Neuronal stem cell (in vitro differentiated cells): ENCODE data around the gene BECN2.
A peak's percentile ranks its signal among the peaks of the same experiment; 100 is the strongest.

Experiments used
- DNase-seq: peaks from one replicate; pipeline ENCODE4 v3.0.0-alpha.2; 2013; ENCODE audit warnings: low spot score
- H2AFZ ChIP-seq: one replicate; pipeline ENCODE4 v1.6.1; 2013; ENCODE audit warnings: mild to moderate bottlenecking, low read length, inconsistent platforms
- H2AK5ac ChIP-seq: 2 replicates; pipeline ENCODE4 v1.6.1; 2013; ENCODE audit warnings: low read depth, mild to moderate bottlenecking, inconsistent platforms, low read length, moderate library complexity, mixed read lengths
- H2BK120ac ChIP-seq: 2 replicates; pipeline ENCODE4 v1.6.1; 2013; ENCODE audit warnings: low read depth, mild to moderate bottlenecking, inconsistent platforms, low read length, moderate library complexity, mixed read lengths
- H2BK12ac ChIP-seq: one replicate; pipeline ENCODE4 v1.6.1; 2013; ENCODE audit warnings: low read length, inconsistent platforms
- H2BK15ac ChIP-seq: 2 replicates; pipeline ENCODE4 v1.6.1; 2013; ENCODE audit warnings: mild to moderate bottlenecking, low read length, inconsistent platforms, mixed read lengths
- H2BK5ac ChIP-seq: one replicate; pipeline ENCODE4 v1.6.1; 2013; ENCODE audit warnings: inconsistent platforms, mild to moderate bottlenecking, low read length, moderate library complexity
- H3K14ac ChIP-seq: one replicate; pipeline ENCODE4 v1.6.1; 2013; ENCODE audit warnings: low read length, inconsistent platforms
- H3K18ac ChIP-seq: 2 replicates; pipeline ENCODE4 v1.6.1; 2013; ENCODE audit warnings: low read length, inconsistent platforms
- H3K23ac ChIP-seq: 2 replicates; pipeline ENCODE4 v1.6.1; 2013; ENCODE audit warnings: low read depth, mild to moderate bottlenecking, mixed read lengths, low read length, inconsistent platforms; ENCODE audit not compliant: poor library complexity
- H3K27ac ChIP-seq: replicated peaks from 3 replicates; pipeline ENCODE4 v1.5.1; 2013; ENCODE audit warnings: low read length, inconsistent platforms
- H3K27me3 ChIP-seq, 3 experiments: 2 replicates each; pipeline ENCODE4 v1.6.1; 2013; ENCODE audit warnings: low read length in 3 of 3, mild to moderate bottlenecking in 2 of 3, inconsistent platforms in 1 of 3, low read depth in 1 of 3, mixed read lengths in 1 of 3, moderate library complexity in 1 of 3; ENCODE audit not compliant: control insufficient read depth in 3 of 3, insufficient read depth in 3 of 3
- H3K36me3 ChIP-seq, 2 donors: replicated peaks in 1 of 2; 2 replicates each; pipeline ENCODE4 v1.6.1; 2013; ENCODE audit warnings: low read length in 2 of 2; ENCODE audit not compliant: control insufficient read depth in 2 of 2, insufficient read depth in 2 of 2
- H3K4ac ChIP-seq: 2 replicates; pipeline ENCODE4 v1.6.1; 2013; ENCODE audit warnings: inconsistent platforms, mild to moderate bottlenecking, low read length, moderate library complexity
- H3K4me1 ChIP-seq, 2 donors: 1 replicate in 1 of 2; 2 replicates in 1 of 2; pipeline ENCODE4 v1.6.1; 2013; ENCODE audit warnings: low read length in 2 of 2, low read depth in 1 of 2; ENCODE audit not compliant: control insufficient read depth in 2 of 2, insufficient read depth in 1 of 2
- H3K4me2 ChIP-seq: one replicate; pipeline ENCODE4 v1.6.1; 2013; ENCODE audit warnings: mild to moderate bottlenecking, low read length, inconsistent platforms; ENCODE audit not compliant: insufficient read depth, poor library complexity, severe bottlenecking
- H3K4me3 ChIP-seq, 2 donors: 2 replicates each; pipeline ENCODE4 v1.5.1; 2013; ENCODE audit warnings: low read length in 2 of 2, mild to moderate bottlenecking in 2 of 2, inconsistent platforms in 1 of 2, moderate library complexity in 1 of 2
- H3K79me1 ChIP-seq: one replicate; pipeline ENCODE4 v1.6.1; 2013; ENCODE audit warnings: low read depth, mild to moderate bottlenecking, inconsistent platforms, low read length, moderate library complexity
- H3K9ac ChIP-seq: one replicate; pipeline ENCODE4 v1.6.1; 2013; ENCODE audit warnings: mild to moderate bottlenecking, low read depth, low read length, inconsistent platforms; ENCODE audit not compliant: poor library complexity
- H3K9me3 ChIP-seq, 2 donors: replicated peaks in 1 of 2; 2 replicates each; pipeline versions ENCODE3 to v1.6.1; 2013; ENCODE audit warnings: low read length in 2 of 2, mild to moderate bottlenecking in 2 of 2, inconsistent platforms in 1 of 2, low read depth in 1 of 2, mixed read lengths in 1 of 2, moderate library complexity in 1 of 2; ENCODE audit not compliant: control insufficient read depth in 2 of 2, insufficient read depth in 1 of 2
- H4K8ac ChIP-seq: one replicate; pipeline ENCODE4 v1.6.1; 2013; ENCODE audit warnings: low read depth, mild to moderate bottlenecking, inconsistent platforms, low read length, moderate library complexity
- H4K91ac ChIP-seq: one replicate; pipeline ENCODE4 v1.6.1; 2013; ENCODE audit warnings: low read length, low read depth, mild to moderate bottlenecking, inconsistent platforms; ENCODE audit not compliant: poor library complexity
- WGBS, 2 donors: extraction: QIAGEN DNeasy Blood & Tissue Kit; methylation state at CpG; one replicate each; pipeline ENCODE4 v1.1.7; 2013; ENCODE audit warnings: missing lambda C conversion rate in 2 of 2, mixed read lengths in 1 of 2; ENCODE audit not compliant: insufficient read length in 2 of 2, insufficient replicate concordance in 1 of 2; ENCODE audit errors: extremely low coverage in 2 of 2; 5-methylcytosine and 5-hydroxymethylcytosine counted together

Gene BECN2

DNA sequence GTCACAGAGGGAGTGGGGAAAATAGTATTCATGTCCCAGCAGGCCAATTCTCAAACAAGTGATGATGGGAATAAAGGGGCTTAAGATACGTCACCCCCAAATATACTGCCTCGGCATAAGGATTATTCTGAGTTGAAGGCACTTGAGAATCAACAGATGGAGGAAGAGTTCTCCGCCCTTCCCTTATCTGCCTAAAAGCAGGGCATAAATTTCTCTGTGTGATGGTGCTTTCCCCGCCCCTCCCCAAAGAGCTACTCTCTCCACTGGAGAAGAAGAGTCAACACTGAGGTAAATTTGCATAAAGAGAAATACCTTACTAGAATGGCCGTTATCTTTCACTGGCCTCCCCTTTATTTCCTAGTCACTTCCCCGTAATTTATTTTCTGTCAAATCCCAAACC lies 18.7 kb downstream of the BECN2 start:
- Histone ChIP-seq H3K79me1 (no peaks in the 10 kb centered on the region), H3K27ac (no peak overlapping the region), H3K4ac (no peak overlapping the region), H3K14ac (no peak overlapping the region), H2BK5ac (no peak overlapping the region), H3K4me2 (no peak overlapping the region), H3K23ac (no peak overlapping the region), H4K8ac (no peak overlapping the region), H3K18ac (no peak overlapping the region), H3K4me3 (no peak overlapping the region), H3K4me1 (peaks cover 3 to 13% of the 10 kb centered on the region in 2 donors), H2AK5ac (no peak overlapping the region), H3K9ac (no peak overlapping the region), H2AFZ (no peak overlapping the region), H3K36me3 (no peaks in the 10 kb centered on the region), H2BK12ac (no peak overlapping the region), H4K91ac (no peak overlapping the region), H3K27me3 (no peaks in the 10 kb centered on the region), H2BK15ac (no peak overlapping the region), H3K9me3 (no peaks in the 10 kb centered on the region), H2BK120ac (no peak overlapping the region)
- DNase-seq, result no peak
- no CpG with 5 or more reads among the region's 6 CpGs for WGBS, 2 donors

DNA sequence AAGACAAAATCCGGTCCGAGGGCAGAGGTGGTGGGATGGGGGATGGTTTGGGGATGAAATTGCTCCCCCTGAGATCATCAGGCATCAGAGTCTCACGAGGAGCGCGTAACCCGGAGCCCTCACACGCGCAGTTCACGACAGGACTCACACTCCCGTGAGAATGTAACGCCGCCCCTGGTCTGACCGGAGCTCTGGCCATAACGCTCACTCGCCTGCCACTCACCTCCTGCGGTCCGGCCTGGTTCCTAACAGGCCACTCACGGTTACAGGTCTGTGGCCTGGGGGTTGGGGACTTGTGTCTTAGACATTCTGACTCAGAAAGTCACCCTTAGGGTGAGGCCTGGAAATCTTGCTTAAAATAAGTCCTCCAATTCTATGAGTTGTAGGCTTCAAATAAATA lies 21.5 kb downstream of the BECN2 start:
- no peak overlapping the region for H3K4me3 ChIP-seq
- no peak overlapping the region for H4K8ac ChIP-seq

GRCh38 chr1:241979926-241980325 lies 22.4 kb downstream of the BECN2 start:
- Histone ChIP-seq H3K4me1 (no peaks in the 10 kb centered on the region), H3K4ac (no peak overlapping the region), H3K36me3 (no peaks in the 10 kb centered on the region), H3K27ac (no peak overlapping the region), H2AK5ac (no peak overlapping the region), H3K9ac (no peak overlapping the region), H4K8ac (no peak overlapping the region), H3K79me1 (no peaks in the 10 kb centered on the region), H2AFZ (no peak overlapping the region), H3K14ac (no peak overlapping the region), H2BK12ac (no peak overlapping the region), H3K4me3 (no peak overlapping the region), H2BK120ac (no peak overlapping the region), H2BK15ac (no peak overlapping the region), H3K9me3 (no peaks in the 10 kb centered on the region), H3K18ac (no peak overlapping the region), H3K27me3 (no peaks in the 10 kb centered on the region), H3K23ac (no peak overlapping the region), H4K91ac (no peak overlapping the region), H2BK5ac (no peak overlapping the region), H3K4me2 (no peak overlapping the region)
- no CpG with 5 or more reads among the region's 1 CpG for WGBS, 2 donors
- DNase-seq, result no peak

More for the DNA sequence above, 21.5 kb downstream of the BECN2 start:
- no peaks in the 10 kb centered on the region for H3K36me3 ChIP-seq
- H2BK5ac ChIP-seq, result no peak overlapping the region
- H2AK5ac ChIP-seq, result no peak overlapping the region
- H2AFZ ChIP-seq, result no peak overlapping the region
- no CpG with 5 or more reads among the region's 18 CpGs for WGBS, 2 donors
- no peak overlapping the region for H3K4me2 ChIP-seq
- H2BK120ac ChIP-seq, result no peak overlapping the region
- H4K91ac ChIP-seq, result no peak overlapping the region
- peaks cover 0 to under 1% of the 10 kb centered on the region in 2 donors for H3K4me1 ChIP-seq
- H3K9ac ChIP-seq, result no peak overlapping the region
- no peak overlapping the region for H3K14ac ChIP-seq
- H2BK15ac ChIP-seq, result peak overlapping the region; percentile 33
- H3K27me3 ChIP-seq, result no peaks in the 10 kb centered on the region
- no peak for DNase-seq
- H3K9me3 ChIP-seq, result no peaks in the 10 kb centered on the region
- no peak overlapping the region for H3K23ac ChIP-seq
- no peak overlapping the region for H2BK12ac ChIP-seq
- no peaks in the 10 kb centered on the region for H3K79me1 ChIP-seq
- no peak overlapping the region for H3K4ac ChIP-seq
- no peak overlapping the region for H3K27ac ChIP-seq
- H3K18ac ChIP-seq, result no peak overlapping the region

GRCh38 chr1:241985787-241986186 lies 28.2 kb downstream of the BECN2 start:
- no peaks in the 10 kb centered on the region for H3K9me3 ChIP-seq
- H3K27me3 ChIP-seq, result no peaks in the 10 kb centered on the region
- no peak overlapping the region for H2AK5ac ChIP-seq
- H3K79me1 ChIP-seq, result no peaks in the 10 kb centered on the region
- H2BK12ac ChIP-seq, result no peak overlapping the region
- no CpG with 5 or more reads among the region's 10 CpGs for WGBS, 2 donors
- no peak overlapping the region for H3K4me2 ChIP-seq
- no peak overlapping the region for H3K4ac ChIP-seq
- H3K36me3 ChIP-seq, result no peaks in the 10 kb centered on the region
- H3K14ac ChIP-seq, result no peak overlapping the region
- peaks cover 0 to 2% of the 10 kb centered on the region in 2 donors for H3K4me1 ChIP-seq
- H4K91ac ChIP-seq, result no peak overlapping the region
- H2BK120ac ChIP-seq, result no peak overlapping the region
- H4K8ac ChIP-seq, result no peak overlapping the region
- H2AFZ ChIP-seq, result no peak overlapping the region
- H2BK5ac ChIP-seq, result no peak overlapping the region
- H2BK15ac ChIP-seq, result no peak overlapping the region
- DNase-seq, result peak; percentile 33
- H3K23ac ChIP-seq, result no peak overlapping the region
- no peak overlapping the region for H3K27ac ChIP-seq
- H3K9ac ChIP-seq, result no peak overlapping the region
- H3K18ac ChIP-seq, result no peak overlapping the region
- H3K4me3 ChIP-seq, result no peak overlapping the region
